IPS DF 6.9 (cell line): Measurements from ENCODE around the gene FASTKD1.

Source experiments
- DNase-seq: peaks from one replicate; pipeline ENCODE4 v3.0.0-alpha.2; 2013; ENCODE audit warnings: low read depth, low spot score
- H3K27ac ChIP-seq: one replicate; pipeline ENCODE4 v1.5.1; 2013; ENCODE audit warnings: low read length, control low read depth
- H3K27me3 ChIP-seq: 2 replicates; pipeline ENCODE4 v1.6.1; 2013; ENCODE audit warnings: mild to moderate bottlenecking, low read length; ENCODE audit not compliant: control insufficient read depth, insufficient read depth
- H3K36me3 ChIP-seq: 2 replicates; pipeline ENCODE4 v1.6.1; 2013; ENCODE audit warnings: low read length; ENCODE audit not compliant: control insufficient read depth, insufficient read depth
- H3K4me1 ChIP-seq: 2 replicates; pipeline ENCODE4 v1.6.1; 2013; ENCODE audit warnings: low read length; ENCODE audit not compliant: control insufficient read depth, insufficient read depth
- H3K4me3 ChIP-seq: 2 replicates; pipeline ENCODE4 v1.5.1; 2013; ENCODE audit warnings: mild to moderate bottlenecking, low read length
- H3K9me3 ChIP-seq: 2 replicates; pipeline ENCODE4 v1.6.1; 2013; ENCODE audit warnings: low read length, inconsistent platforms; ENCODE audit not compliant: control insufficient read depth, insufficient read depth
- WGBS: extraction: QIAGEN DNeasy Blood & Tissue Kit; methylation state at CpG from one replicate; pipeline ENCODE4 v1.1.7; 2013; ENCODE audit warnings: mixed read lengths, missing lambda C conversion rate; ENCODE audit not compliant: insufficient read length, insufficient coverage; 5-methylcytosine and 5-hydroxymethylcytosine counted together

FASTKD1 gene

GRCh38 chr2:169511818-169512217 lies 61.8 kb downstream of the FASTKD1 start:
- no peak overlapping the region for H3K27ac ChIP-seq
- no peak for DNase-seq
- H3K9me3 ChIP-seq: no peaks in the 10 kb centered on the region
- no peaks in the 10 kb centered on the region for H3K36me3 ChIP-seq
- H3K4me3 ChIP-seq: no peak overlapping the region
- H3K27me3 ChIP-seq: no peaks in the 10 kb centered on the region
- H3K4me1 ChIP-seq: no peaks in the 10 kb centered on the region
- WGBS: no CpG with 5 or more reads among the region's 1 CpG

- Histone ChIP-seq H3K27ac (no peak overlapping the region), H3K4me1 (no peaks in the 10 kb centered on the region), H3K27me3 (no peaks in the 10 kb centered on the region), H3K9me3 (no peaks in the 10 kb centered on the region), H3K4me3 (no peak overlapping the region), H3K36me3 (no peaks in the 10 kb centered on the region)
- no CpG with 5 or more reads among the region's 4 CpGs for WGBS
- DNase-seq: no peak
These were observed 63.2 kb downstream of the FASTKD1 start for GRCh38 chr2:169510496-169510895.

- no peak overlapping the region for H3K4me3 ChIP-seq
- no CpG with 5 or more reads among the region's 8 CpGs for WGBS
- no peaks in the 10 kb centered on the region for H3K9me3 ChIP-seq
- H3K27me3 ChIP-seq: no peaks in the 10 kb centered on the region
- DNase-seq: no peak
- H3K36me3 ChIP-seq: no peaks in the 10 kb centered on the region
- no peak overlapping the region for H3K27ac ChIP-seq
- no peaks in the 10 kb centered on the region for H3K4me1 ChIP-seq
These were observed 63.7 kb downstream of the FASTKD1 start for GRCh38 chr2:169509955-169510354.

- DNase-seq: no peak
These were observed 64.3 kb downstream of the FASTKD1 start, which contains the start of gene KLHL41 for GRCh38 chr2:169509298-169509885. Gene KLHL41, plus strand, starts transcription at chr2:169509702. Its CDS starts 77 bp downstream, at chr2:169509779.

GRCh38 chr2:169507698-169508097 lies 66.0 kb downstream of the FASTKD1 start:
- Histone ChIP-seq H3K9me3 (no peaks in the 10 kb centered on the region), H3K27ac (no peak overlapping the region), H3K4me3 (no peak overlapping the region), H3K36me3 (no peaks in the 10 kb centered on the region), H3K27me3 (no peaks in the 10 kb centered on the region), H3K4me1 (no peaks in the 10 kb centered on the region)
- no peak for DNase-seq

More at GRCh38 chr2:169509298-169509885, 64.3 kb downstream of the FASTKD1 start, which contains the start of gene KLHL41:
- H3K27ac ChIP-seq: no peak within 1 kb of the TSS
- no peaks in the 10 kb centered on the region for H3K27me3 ChIP-seq
- no CpG with 5 or more reads among the region's 4 CpGs for WGBS
- H3K4me1 ChIP-seq: no peaks in the 10 kb centered on the region
- no peaks in the 10 kb centered on the region for H3K36me3 ChIP-seq
- no peaks in the 10 kb centered on the region for H3K9me3 ChIP-seq
- H3K4me3 ChIP-seq: no peak within 1 kb of the TSS

- Histone ChIP-seq H3K9me3 (no peaks in the 10 kb centered on the region), H3K4me1 (0 out of 2 replicates have a peak, but pooled peaks cover 1% of the 10 kb centered on the region), H3K4me3 (no peak overlapping the region), H3K27me3 (no peaks in the 10 kb centered on the region), H3K27ac (no peak overlapping the region), H3K36me3 (no peaks in the 10 kb centered on the region)
- no CpG with 5 or more reads among the region's 19 CpGs for WGBS
- no peak for DNase-seq
These were observed 69.0 kb downstream of the FASTKD1 start for GRCh38 chr2:169504651-169505050.

- Histone ChIP-seq H3K9me3 (no peaks in the 10 kb centered on the region), H3K4me3 (no peak overlapping the region), H3K27me3 (no peaks in the 10 kb centered on the region), H3K27ac (no peak overlapping the region), H3K4me1 (0 out of 2 replicates have a peak, but pooled peaks cover 1% of the 10 kb centered on the region), H3K36me3 (no peaks in the 10 kb centered on the region)
- DNase-seq: no peak
- no CpG with 5 or more reads among the region's 5 CpGs for WGBS
These were observed 78.2 kb downstream of the FASTKD1 start for GRCh38 chr2:169495310-169495928.

- Histone ChIP-seq H3K36me3 (no peaks in the 10 kb centered on the region), H3K4me3 (no peak overlapping the region), H3K4me1 (no peaks in the 10 kb centered on the region), H3K27ac (no peak overlapping the region), H3K9me3 (no peaks in the 10 kb centered on the region), H3K27me3 (no peaks in the 10 kb centered on the region)
- no peak for DNase-seq
- WGBS: no CpG with 5 or more reads among the region's 2 CpGs
These were observed 80.3 kb downstream of the FASTKD1 start for GRCh38 chr2:169493360-169493759.

- H3K4me3 ChIP-seq: no peak overlapping the region
- no peaks in the 10 kb centered on the region for H3K9me3 ChIP-seq
- H3K27me3 ChIP-seq: no peaks in the 10 kb centered on the region
- no peak overlapping the region for H3K27ac ChIP-seq
- DNase-seq: no peak
- no peaks in the 10 kb centered on the region for H3K36me3 ChIP-seq
- H3K4me1 ChIP-seq: no peaks in the 10 kb centered on the region
These were observed 82.3 kb downstream of the FASTKD1 start for GRCh38 chr2:169491378-169491777.

GRCh38 chr2:169490834-169491233 lies 82.8 kb downstream of the FASTKD1 start:
- H3K4me1 ChIP-seq: no peaks in the 10 kb centered on the region
- no peaks in the 10 kb centered on the region for H3K9me3 ChIP-seq
- H3K4me3 ChIP-seq: no peak overlapping the region
- H3K36me3 ChIP-seq: no peaks in the 10 kb centered on the region
- no peaks in the 10 kb centered on the region for H3K27me3 ChIP-seq
- DNase-seq: no peak
- no peak overlapping the region for H3K27ac ChIP-seq

- Histone ChIP-seq H3K27me3 (no peaks in the 10 kb centered on the region), H3K36me3 (no peaks in the 10 kb centered on the region)
- no peak for DNase-seq
These were observed 87.2 kb downstream of the FASTKD1 start for GRCh38 chr2:169486487-169486886.

More at GRCh38 chr2:169486487-169486886, 87.2 kb downstream of the FASTKD1 start:
- no peaks in the 10 kb centered on the region for H3K4me1 ChIP-seq
- H3K9me3 ChIP-seq: no peaks in the 10 kb centered on the region
- H3K4me3 ChIP-seq: no peak overlapping the region
- H3K27ac ChIP-seq: no peak overlapping the region
